Smooth muscle cell (in vitro differentiated cells): ENCODE data around the gene CENPU. TPM values are rescaled to one million over a fixed set of nuclear protein-coding genes. Genes with fewer than 3 reads are reported as not detected.

ENCODE experiments used
- DNase-seq: peaks from one replicate; lab custom pipeline; 2025; ENCODE audit not compliant: unreplicated experiment; lab: John Stamatoyannopoulos, UW
- H2AFZ ChIP-seq: fragments of 200-600 bp; sonication (generic); 2 replicates; pipeline ENCODE4 v1.6.0; 2016; ENCODE audit warnings: antibody characterized with exemption, low read depth, mild to moderate bottlenecking
- H3F3A ChIP-seq: fragments of 200-600 bp; sonication (generic); 2 replicates; pipeline ENCODE4 v1.6.0; 2017; ENCODE audit warnings: antibody characterized with exemption, low read depth
- H3K27ac ChIP-seq: fragments of 200-600 bp; sonication (generic); 2 replicates; pipeline ENCODE4 v1.5.1; 2016; ENCODE audit warnings: low read depth, mild to moderate bottlenecking
- H3K27me3 ChIP-seq: fragments of 200-600 bp; sonication (generic); 2 replicates; pipeline ENCODE4 v1.6.1; 2016; ENCODE audit warnings: low read depth, mild to moderate bottlenecking
- H3K36me3 ChIP-seq: fragments of 200-600 bp; sonication (generic); 2 replicates; pipeline ENCODE4 v1.5.1; 2016; ENCODE audit warnings: low read depth
- H3K4me1 ChIP-seq: fragments of 200-600 bp; sonication (generic); 2 replicates; pipeline ENCODE4 v1.5.1; 2016; ENCODE audit warnings: low read depth
- H3K4me2 ChIP-seq: fragments of 200-600 bp; sonication (generic); 2 replicates; pipeline ENCODE4 v1.6.0; 2016; ENCODE audit warnings: mild to moderate bottlenecking
- H3K4me3 ChIP-seq: fragments of 200-600 bp; sonication (generic); 2 replicates; pipeline ENCODE4 v1.5.1; 2016; ENCODE audit warnings: mild to moderate bottlenecking
- H3K79me2 ChIP-seq: fragments of 200-600 bp; sonication (generic); 2 replicates; pipeline ENCODE4 v1.6.0; 2016; ENCODE audit warnings: low read depth, mild to moderate bottlenecking
- H3K9ac ChIP-seq: fragments of 200-600 bp; sonication (generic); 2 replicates; pipeline ENCODE4 v1.6.0; 2016; ENCODE audit warnings: low read depth
- H3K9me3 ChIP-seq: fragments of 200-600 bp; sonication (generic); replicated peaks from 2 replicates; pipeline ENCODE4 v1.5.1; 2016; ENCODE audit warnings: low read depth
- H4K20me1 ChIP-seq: fragments of 200-600 bp; sonication (generic); 2 replicates; pipeline ENCODE4 v1.6.0; 2016; ENCODE audit warnings: low read depth
- whole genome bisulfite sequencing: methylation state at CpG from one replicate; pipeline ENCODE4 v1.1.7; 2016; ENCODE audit warnings: low lambda C conversion rate; 5-methylcytosine and 5-hydroxymethylcytosine counted together
- polyA plus RNA-seq: library from polyadenylated mRNA; unstranded; fragments of >200 nt; fragmentation: Nextera tagmentation; extraction: Ambion mirVana; gene quantifications from 2 replicates; pipeline ENCODE4 v1.2.1, GENCODE V29; 2016
- total RNA-seq: library from RNA; depleted of rRNA; stranded (reverse); fragments of >200 nt; gene quantifications from 2 replicates; pipeline ENCODE4 v1.2.3, GENCODE V29; 2014
- TF ChIP-seq, protein P1 (sequence below): fragments of 200-600 bp; sonication (generic); IDR thresholded peaks from 2 replicates; pipeline ENCODE4 v1.5.1; 2017; ENCODE audit warnings: borderline replicate concordance, mild to moderate bottlenecking, antibody characterized with exemption; ENCODE audit not compliant: insufficient read depth, poor library complexity, severe bottlenecking

CENPU gene
- total and polyA plus RNA-seq, 2 experiments from 2014 or later: 12.2 to 18.4 TPM

DNA sequence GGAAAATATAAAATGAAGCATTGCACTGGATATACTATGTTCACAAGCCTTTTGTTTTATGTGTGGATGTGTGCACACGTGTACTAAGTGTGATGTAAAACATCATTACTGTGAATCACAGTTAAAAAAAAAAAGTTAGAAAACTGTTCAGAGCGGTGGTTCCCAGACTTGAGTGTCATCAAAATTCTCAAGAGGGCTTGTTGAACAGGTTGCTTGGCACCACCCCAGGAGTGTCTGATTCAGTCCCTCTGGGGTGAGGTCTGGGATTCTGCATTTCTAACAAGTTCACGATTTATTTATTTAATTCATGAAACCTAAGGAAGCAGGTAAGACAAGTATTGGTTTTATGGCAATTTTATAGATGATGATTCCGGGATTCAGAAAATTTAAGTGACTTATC is 1.8 kb downstream of the CENPU start:
- Histone ChIP-seq H3K79me2 (peaks cover 12% of the 10 kb centered on the region), H3K27me3 (no peaks in the 10 kb centered on the region), H3K4me1 (peaks cover 15% of the 10 kb centered on the region), H2AFZ (no peak overlapping the region), H3K9me3 (no peaks in the 10 kb centered on the region), H3F3A (no peaks in the 10 kb centered on the region), H4K20me1 (no peaks in the 10 kb centered on the region), H3K36me3 (no peaks in the 10 kb centered on the region), H3K27ac (peak overlapping the region; percentile 63), H3K4me3 (peak overlapping the region; percentile 86), H3K9ac (peak overlapping the region; percentile 54), H3K4me2 (peak overlapping the region; percentile 99)
- DNase-seq: no peak
- 59% methylated on average over 4 of the region's 4 CpGs for WGBS
- TF ChIP-seq, protein P1, sequence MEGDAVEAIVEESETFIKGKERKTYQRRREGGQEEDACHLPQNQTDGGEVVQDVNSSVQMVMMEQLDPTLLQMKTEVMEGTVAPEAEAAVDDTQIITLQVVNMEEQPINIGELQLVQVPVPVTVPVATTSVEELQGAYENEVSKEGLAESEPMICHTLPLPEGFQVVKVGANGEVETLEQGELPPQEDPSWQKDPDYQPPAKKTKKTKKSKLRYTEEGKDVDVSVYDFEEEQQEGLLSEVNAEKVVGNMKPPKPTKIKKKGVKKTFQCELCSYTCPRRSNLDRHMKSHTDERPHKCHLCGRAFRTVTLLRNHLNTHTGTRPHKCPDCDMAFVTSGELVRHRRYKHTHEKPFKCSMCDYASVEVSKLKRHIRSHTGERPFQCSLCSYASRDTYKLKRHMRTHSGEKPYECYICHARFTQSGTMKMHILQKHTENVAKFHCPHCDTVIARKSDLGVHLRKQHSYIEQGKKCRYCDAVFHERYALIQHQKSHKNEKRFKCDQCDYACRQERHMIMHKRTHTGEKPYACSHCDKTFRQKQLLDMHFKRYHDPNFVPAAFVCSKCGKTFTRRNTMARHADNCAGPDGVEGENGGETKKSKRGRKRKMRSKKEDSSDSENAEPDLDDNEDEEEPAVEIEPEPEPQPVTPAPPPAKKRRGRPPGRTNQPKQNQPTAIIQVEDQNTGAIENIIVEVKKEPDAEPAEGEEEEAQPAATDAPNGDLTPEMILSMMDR: no peak

DNA sequence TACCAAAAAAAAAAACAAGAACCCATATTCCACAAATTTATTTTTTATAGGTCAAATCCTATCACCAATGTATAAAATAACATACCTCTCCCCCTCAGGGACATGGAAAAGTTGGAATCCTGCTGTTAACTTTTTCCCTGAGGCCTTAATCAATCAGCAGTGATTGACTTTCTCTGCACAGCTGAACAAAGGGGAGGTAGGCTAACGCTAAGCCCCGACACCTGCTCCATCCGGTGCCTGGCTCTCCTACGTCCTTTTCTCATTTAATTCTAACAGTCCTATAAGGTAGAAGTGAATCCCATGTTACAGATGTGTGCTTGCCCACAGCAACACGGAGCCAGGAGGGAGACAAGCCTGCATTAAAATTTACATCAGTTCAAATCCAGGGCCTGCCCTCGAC is 2.8 kb downstream of the CENPU start:
- no peaks in the 10 kb centered on the region for H4K20me1 ChIP-seq
- no peak overlapping the region for H2AFZ ChIP-seq
- no peaks in the 10 kb centered on the region for H3F3A ChIP-seq
- no peak overlapping the region for H3K4me2 ChIP-seq
- 84% methylated on average over 6 of the region's 6 CpGs for WGBS
- peaks cover 12% of the 10 kb centered on the region for H3K79me2 ChIP-seq
- no peak overlapping the region for H3K9ac ChIP-seq
- no peaks in the 10 kb centered on the region for H3K9me3 ChIP-seq
- H3K4me1 ChIP-seq: peaks cover 15% of the 10 kb centered on the region
- H3K36me3 ChIP-seq: no peaks in the 10 kb centered on the region
- DNase-seq: no peak
- no peak overlapping the region for H3K27ac ChIP-seq
- H3K4me3 ChIP-seq: no peak overlapping the region
- H3K27me3 ChIP-seq: no peaks in the 10 kb centered on the region
- TF ChIP-seq, protein P1: no peak

DNA sequence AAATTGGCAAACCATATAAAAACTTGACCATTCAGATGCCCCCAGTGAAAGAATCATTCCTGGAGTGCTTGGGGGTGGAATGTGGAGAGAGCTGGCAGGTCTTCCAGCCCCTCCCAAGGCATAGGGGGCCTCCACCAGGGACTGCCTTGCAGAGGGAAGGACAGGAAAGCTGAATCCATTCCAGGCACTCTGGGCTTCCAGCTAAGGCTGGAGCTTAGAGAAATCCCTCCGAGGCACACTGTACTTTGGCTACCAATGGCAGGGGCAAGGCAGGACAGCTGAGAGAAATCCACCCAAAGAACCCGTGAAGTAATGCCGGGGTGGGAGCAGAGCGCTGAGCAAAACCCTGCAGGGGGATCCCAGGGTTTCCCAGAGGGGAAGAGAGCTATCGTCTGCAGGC is 4.0 kb downstream of the CENPU start:
- H3K4me2 ChIP-seq: no peak overlapping the region
- H3K27ac ChIP-seq: no peak overlapping the region

DNA sequence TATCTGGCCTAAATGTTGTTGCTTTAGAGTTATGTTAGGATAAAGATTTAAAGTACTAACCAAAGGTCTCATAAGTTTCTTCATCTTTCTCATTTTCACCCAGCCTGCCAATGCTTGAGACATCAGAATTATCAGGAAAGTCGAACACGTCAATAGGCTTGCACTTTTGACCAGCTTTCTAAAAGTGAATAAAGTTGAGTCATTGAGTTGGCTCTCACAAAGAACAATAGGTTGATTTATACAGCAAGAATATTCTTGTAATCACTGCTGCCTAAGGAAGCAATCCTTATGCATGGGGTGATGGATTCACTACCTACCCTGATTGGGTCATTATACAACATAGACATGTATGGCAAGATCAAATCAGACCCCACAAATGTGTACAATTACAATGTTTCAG is 5.0 kb downstream of the CENPU start:
- no peak overlapping the region for H3K4me3 ChIP-seq
- H2AFZ ChIP-seq: no peak overlapping the region
- DNase-seq: no peak
- H3F3A ChIP-seq: no peaks in the 10 kb centered on the region
- H3K9ac ChIP-seq: no peak overlapping the region
- no peak overlapping the region for H3K27ac ChIP-seq
- H4K20me1 ChIP-seq: no peaks in the 10 kb centered on the region
- WGBS: 87% methylated on average over 2 of the region's 2 CpGs
- H3K79me2 ChIP-seq: peaks cover 12% of the 10 kb centered on the region
- no peaks in the 10 kb centered on the region for H3K9me3 ChIP-seq
- TF ChIP-seq, protein P1: no peak
- peaks cover 8% of the 10 kb centered on the region for H3K4me1 ChIP-seq
- no peaks in the 10 kb centered on the region for H3K27me3 ChIP-seq
- H3K36me3 ChIP-seq: no peaks in the 10 kb centered on the region
- no peak overlapping the region for H3K4me2 ChIP-seq

More for the DNA sequence above, 4.0 kb downstream of the CENPU start:
- no peak overlapping the region for H3K4me3 ChIP-seq
- WGBS: 81% methylated on average over 5 of the region's 5 CpGs
- H3K27me3 ChIP-seq: no peaks in the 10 kb centered on the region
- no peaks in the 10 kb centered on the region for H3F3A ChIP-seq
- TF ChIP-seq, protein P1: no peak
- H3K79me2 ChIP-seq: peaks cover 12% of the 10 kb centered on the region
- H2AFZ ChIP-seq: no peak overlapping the region
- H3K9me3 ChIP-seq: no peaks in the 10 kb centered on the region
- DNase-seq: no peak
- no peaks in the 10 kb centered on the region for H3K36me3 ChIP-seq
- H4K20me1 ChIP-seq: no peaks in the 10 kb centered on the region
- peaks cover 14% of the 10 kb centered on the region for H3K4me1 ChIP-seq
- H3K9ac ChIP-seq: no peak overlapping the region
